Astrocyte (in vitro differentiated cells and primary cell): ENCODE measurements around the gene KIAA1671.
"Not testable (repeated sequence)": the region's sequence is repeated elsewhere in the genome, so short reads cannot be mapped to it uniquely, and the experiment has no call there.

Experiments
- CTCF ChIP-seq: IDR thresholded peaks from 2 replicates; pipeline ENCODE4 v1.5.1; 2011; ENCODE audit warnings: low read depth, mild to moderate bottlenecking, inconsistent platforms, low read length, moderate library complexity; ENCODE audit not compliant: insufficient read depth
- EZH2 ChIP-seq: IDR thresholded peaks from 2 replicates; pipeline ENCODE4 v1.6.1; 2012; ENCODE audit warnings: mild to moderate bottlenecking, low read length, inconsistent platforms; ENCODE audit not compliant: insufficient read depth

GRCh38 chr22:24907101-24907500 lies 45.4 kb upstream of the KIAA1671 start:
- TF ChIP-seq CTCF, EZH2: not testable (repeated sequence)
